ENCODE results near the gene BOD1.

- TF ChIP-seq CTCF (IDR thresholded peaks at IDR 0.05) (no peak), POLR2A (IDR thresholded peaks at IDR 0.05) (no peak), POLR2AphosphoS5 (IDR thresholded peaks at IDR 0.05; ENCODE audit: insufficient read depth in 1 of 2, low read depth in 1 of 2) (no peak)
These were observed 34.0 kb downstream of the BOD1 start for GRCh38 chr5:173582216-173583111.

All from vagina (tissue), 2 donors.